Measurements from ENCODE around the gene ZFP90.
A peak's percentile ranks its signal among the peaks of the same experiment; 100 is the strongest.
"Not testable (repeated sequence)": the region's sequence is repeated elsewhere in the genome, so short reads cannot be mapped to it uniquely, and the experiment has no call there.

The ZFP90 gene

DNA sequence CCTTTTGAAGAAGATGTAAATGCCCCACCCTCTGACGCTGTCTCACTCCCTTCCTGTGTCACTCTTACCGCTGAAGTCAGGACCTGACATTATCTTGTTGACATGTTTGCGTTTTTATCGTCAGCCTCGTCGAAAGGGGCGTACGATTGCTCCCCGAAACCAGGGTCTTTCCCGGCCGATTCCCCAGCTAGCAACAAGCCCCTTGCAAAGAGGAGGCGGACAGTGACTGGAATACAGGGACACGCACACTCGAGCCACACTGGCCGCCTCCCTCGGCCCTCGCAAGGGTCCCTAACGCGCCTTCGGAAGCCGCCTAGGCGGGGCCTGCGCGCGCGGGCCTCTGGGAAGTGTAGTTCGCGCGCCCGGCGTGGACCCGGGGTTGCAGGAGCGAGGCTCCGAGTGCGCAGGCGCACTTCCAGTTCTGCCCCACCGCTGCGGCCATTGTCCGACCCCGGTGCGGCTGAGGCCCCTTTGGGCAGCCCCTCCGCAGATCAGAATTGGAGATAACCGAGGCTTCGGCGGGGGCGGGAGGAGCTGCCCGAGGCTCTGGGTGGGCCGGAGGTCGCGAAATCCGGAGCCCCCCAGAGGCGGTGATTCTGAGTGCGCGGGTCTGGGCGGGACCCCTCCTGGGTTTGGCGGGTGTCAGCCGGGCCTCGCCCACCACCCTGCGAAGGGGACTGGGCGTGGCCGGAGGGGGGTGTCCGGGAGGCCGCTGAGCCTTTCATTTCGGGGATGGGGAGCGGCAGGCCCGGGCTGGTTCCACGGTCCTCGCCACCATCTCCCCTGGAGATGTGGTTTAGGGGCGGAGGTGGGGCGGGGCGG is at the start of gene ZFP90:
ZFP90 (plus strand) TSS at position 412 of the 822 bp plus-strand sequence. CDS start 502 bp downstream, outside the sequence.
- DNase-seq, result peak; percentile 85

DNA sequence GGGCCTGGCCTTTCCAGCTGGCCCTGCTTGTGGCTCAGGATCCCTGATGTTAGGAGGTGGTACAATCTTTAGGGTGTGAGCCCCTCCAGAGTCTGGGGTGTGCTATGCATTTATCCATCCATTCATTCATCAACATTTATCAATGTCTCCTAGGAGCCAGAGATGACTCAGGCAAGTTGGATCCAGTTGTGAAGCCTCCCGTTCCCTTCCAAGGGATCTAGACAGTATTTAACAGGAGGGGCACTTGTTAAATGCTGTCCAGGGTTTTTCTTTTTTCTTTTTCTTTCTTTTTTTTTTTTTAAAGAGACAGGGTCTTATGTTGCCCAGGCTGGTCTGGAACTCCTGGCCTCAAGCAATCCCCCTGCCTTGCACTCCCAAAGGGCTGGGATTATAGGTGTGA is 48.7 kb upstream of the ZFP90 start:
- DNase-seq, result no peak

DNA sequence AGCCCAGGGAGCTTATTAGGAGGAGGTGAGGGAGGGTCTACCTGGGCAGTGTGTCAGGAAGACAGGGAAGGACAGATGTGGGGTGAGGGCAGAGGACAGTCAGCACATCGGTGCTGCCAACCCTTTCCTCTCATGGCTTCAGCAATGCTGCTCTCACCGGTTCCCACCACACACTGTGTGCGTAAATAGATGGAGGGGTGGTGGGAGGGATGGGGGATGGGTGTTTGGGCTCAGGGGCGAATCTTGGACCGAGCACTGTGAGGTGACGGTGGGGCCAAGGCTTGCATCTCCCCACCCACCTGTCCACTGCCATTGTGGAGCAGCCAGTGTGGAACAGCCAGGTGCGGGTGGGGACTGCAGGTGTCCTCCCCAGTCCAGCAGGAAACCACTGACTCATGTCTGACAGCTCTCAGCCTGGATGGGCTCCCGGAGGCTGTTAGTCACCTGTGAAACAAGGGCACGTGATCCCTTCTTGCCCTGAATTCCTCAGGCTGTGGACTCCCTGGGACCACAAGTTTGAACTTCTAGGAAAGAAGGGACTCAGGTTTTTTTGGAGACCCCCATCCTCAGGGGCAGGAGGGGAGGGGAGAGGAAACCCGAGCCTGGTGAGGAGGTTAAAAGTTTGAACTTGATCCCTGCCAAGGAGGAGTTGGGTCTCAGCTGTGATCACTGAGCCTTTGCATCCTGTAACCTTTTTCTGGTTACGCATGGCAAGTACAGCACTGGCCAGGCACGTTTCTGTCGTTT is 48.1 kb upstream of the ZFP90 start:
- DNase-seq, result no peak

DNA sequence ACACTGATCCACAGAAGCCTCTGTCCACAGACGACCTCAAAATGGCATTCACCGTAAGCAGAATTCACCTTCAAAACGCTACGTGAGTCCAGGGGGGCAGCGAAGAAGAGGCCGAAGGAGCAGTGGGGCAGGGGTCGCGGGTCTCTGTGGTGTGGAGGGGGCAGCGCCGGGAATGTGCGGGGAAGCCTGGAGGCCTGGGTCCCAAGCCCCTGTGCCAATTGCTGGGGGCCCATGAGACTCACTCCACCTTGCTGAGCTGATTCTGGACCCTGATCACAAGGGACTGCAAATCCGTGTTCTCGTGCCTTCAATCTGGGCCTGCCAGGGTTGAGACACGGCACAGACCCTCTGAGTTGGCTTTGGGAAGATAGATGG is 47.5 kb upstream of the ZFP90 start:
- no peak for DNase-seq

DNA sequence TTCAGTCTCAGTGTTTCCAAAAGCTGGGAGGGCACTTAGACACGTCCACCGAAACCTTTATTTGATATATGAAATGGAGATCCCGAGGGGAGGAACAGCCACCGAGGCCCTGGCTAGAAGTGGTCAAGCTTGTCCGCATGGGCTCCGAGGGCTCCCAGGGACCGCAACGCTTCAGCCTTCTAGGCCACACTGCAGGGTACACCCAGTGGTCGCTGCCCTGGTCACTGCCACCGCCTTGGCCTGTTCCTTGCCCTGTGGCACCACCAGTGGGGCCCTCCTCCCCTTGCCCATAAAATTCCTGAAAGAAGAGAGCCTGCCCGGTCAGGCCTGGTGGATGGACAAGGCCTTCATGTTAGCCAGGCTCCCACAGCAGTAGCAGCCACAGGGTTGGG is 46.9 kb upstream of the ZFP90 start:
- no peak for DNase-seq

DNA sequence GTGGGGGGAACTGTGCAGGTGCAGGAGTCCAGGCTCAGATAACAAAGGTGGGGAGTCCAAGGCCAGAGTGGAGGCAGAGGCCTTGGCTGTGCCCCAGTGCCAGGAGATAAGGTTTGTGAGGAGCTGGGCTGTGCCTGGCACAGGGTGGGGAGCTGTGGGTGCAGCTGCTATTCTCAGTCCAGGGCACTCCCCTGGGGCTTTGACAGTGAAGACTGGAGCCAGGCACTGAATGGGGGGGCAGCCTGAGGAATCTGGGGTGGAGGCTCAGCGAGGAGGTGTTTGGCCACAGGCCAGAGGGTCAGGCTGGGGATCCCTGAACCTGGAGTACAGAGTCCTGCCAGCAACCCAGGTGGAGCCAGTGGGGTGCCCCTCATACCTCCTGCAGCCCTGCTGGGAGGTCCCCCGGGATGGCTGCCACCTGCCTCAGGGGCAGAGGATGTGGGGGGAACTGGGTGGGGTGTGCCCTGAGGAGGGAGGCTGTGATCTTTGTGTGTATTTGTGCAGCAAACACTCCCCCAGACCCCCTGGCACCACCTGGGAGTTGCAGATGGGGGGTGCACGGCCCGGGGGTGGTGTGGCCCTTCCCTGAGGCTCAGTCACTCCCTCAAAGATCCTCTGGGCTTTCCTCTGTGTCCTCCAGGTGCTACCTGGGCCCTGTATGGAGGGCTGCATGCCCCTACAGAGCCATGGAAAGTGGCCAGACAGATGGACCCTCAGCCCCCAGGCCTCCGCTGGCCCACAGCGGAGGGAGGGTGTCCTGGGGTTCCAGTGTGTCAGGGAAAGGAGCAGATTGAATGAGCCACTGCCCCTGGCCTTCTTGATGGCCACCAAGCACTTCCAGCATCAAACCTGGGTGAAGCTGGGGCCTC is 46.3 kb upstream of the ZFP90 start:
- DNase-seq, result no peak

DNA sequence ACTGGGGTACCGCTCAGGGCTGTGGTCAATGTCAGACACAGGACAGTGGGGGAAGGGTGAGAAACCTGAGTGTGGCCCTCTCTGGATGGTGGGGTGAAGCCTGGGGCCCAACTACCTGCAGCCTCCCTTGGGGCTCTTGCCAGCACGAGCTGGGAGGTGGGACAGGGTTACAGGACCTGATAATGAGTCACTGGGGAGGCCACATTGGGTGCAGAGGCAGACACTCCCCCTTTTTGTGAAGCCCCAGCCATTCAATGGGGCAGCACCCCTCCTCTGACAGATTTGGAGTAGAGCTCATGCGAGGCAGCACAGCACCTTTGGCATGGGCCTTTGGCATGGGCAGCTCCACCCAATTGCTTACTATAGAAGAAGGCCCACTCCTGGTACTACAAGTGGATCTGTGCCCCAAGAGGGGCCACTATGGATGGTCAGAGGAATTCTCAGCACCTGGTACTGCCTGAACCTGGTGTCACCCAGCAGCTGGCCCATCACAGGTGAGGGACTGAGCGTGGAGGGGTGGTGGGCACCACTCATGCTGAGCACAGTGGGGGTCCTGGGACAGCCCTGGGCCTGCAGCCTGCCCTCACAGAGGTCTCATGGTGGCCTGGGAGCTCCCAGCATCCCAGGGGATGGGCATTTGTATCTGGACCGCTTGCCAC is 45.5 kb upstream of the ZFP90 start:
- no peak for DNase-seq

DNA sequence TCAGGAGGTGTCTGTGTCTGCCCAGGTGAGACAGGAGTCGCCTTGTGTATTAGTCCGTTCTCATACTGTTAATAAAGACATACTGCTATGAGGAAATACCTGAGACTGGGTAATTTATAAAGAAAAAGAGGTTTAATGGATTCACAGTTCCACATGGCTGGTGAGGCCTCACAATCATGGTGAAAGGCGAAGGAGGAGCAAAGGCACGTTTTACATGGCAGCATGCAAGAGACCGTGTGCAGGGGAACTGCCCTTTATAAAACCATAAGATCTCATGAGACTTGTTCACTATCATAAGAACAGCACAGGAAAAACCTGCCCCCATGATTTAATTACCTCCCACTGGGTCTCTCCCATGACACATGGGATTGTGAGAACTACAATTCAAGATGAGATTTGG is 44.8 kb upstream of the ZFP90 start:
- not testable (repeated sequence) for DNase-seq

DNA sequence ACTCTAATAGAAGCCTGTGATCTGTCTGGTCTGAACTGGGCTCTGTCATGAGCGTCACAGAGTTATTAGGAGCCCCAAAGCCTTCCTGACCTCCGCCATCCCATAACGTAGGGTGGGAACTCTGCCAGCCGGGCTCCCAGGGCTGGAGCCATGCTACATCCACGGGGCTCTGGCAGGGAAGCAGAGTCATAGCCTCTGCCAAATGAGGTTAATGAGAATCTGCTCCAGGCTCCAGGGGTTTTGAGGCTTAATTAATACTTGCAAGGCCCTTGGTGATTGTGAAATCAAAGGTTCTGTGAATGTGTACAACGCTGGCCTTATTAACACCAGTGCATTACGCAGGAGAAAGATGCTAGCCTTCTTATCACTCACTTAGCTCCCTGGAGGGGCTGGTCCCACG is 42.4 kb upstream of the ZFP90 start:
- no peak for DNase-seq

DNA sequence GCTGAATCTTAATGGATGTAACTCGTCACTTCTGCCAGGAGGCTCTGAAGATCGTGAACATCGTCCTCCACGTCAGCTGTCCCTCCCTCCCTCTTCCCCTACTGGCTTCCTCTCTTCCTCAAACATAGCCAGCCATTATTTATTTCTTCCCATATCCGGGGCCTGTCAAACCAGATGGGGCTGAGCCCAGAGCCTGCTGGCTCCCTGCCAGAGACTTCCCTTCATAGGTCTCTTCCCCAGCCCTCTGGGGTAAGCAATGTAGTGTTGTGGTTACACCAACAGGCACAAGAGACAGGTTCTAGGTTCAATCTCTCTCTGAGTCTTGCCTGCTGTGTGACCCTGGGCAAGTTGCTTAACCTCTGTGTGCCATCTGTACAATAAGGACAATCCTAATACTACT is 40.1 kb upstream of the ZFP90 start:
- DNase-seq, result no peak

DNA sequence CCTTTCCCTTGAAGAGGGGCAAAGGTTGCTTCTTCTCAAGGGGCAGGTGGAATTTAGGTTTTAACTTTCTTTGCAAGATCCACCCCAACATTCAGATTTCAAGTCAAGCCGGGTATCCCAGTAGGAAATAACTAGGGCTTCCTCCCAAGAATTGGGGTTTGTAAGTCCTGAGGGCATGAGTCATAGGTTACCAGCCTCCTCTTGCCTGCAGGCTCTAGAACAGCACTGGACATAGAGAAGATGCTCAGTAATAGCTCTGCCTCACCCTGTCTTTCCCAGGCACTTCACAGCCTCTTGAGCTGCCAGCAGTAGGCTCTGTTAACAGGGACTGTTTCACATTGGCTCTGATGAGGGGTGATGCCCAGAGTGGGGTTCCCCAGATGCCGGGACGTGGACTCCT is 35.8 kb upstream of the ZFP90 start:
- no peak for DNase-seq

DNA sequence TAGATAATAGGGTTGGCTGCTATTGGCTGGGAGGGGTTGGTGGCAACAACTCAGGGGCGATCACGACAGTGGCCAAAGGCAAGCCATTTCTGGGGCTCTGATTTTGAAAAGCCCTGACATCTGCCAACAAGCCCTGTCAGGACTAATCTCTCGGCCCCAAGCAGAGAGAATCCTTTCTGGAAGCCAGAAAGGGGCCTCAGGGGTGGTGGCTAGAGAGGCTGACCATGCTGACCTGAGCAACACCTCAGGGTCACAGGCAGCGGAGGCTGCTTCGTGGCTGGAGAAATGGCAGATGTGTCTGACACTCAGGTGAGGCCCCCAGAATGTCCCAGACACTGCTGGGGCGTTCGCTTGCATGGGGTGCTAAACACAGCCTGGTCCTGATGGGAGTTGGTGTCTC is 35.0 kb upstream of the ZFP90 start:
- DNase-seq, result no peak

DNA sequence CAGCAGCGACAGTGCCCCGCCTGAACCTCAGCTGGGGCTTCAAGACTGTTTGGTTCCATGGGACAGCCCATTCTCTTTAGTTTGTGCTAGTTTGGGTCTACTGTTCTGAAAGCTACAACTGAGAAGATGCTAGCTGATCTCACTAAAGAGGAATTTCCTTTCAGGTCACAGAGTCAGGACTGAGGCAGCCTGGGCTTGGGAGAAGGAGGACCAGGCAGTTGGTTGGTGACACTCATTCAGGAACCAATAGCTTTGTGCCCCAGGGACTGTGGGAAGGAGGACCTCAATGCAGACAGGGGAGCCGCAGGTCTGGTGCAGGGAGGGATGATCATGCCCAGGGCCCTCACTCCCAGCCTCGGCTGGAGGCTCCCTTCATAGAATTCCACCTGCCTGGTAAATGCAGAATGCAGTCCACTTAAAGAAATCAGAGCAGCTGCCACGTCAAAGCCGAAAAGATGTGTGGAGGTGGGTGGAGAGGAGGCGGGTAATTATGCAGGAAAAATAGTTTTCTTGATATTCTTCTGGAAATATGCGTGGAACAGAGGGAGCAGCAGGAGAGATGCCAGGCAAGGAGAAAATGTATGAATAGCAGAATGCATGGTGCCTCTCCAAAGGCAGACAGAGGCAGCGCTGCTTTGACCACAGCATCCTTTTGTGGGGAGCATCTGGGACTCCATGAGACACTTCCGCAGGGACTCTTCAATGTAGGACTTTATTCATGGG is 32.6 kb upstream of the ZFP90 start:
- DNase-seq, result no peak

DNA sequence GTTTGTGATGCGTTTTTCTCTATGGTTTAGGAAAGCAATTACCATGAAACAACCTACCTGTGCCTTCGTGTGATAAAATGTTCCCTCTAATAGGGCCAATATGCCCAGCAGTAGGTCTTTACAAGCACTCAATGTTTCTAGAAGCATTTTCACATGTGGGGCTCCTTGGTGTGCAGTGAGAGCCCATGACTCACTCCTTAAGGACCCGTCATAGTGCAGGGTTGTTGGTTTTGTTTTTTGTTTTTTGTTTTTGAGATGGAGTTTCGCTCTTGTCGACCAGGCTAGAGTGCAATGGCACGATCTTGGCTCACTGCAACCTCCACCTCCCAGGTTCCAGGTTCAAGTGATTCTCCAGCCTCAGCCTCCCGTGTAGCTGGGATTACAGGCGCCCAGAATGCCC is 31.1 kb upstream of the ZFP90 start:
- DNase-seq, result no peak

DNA sequence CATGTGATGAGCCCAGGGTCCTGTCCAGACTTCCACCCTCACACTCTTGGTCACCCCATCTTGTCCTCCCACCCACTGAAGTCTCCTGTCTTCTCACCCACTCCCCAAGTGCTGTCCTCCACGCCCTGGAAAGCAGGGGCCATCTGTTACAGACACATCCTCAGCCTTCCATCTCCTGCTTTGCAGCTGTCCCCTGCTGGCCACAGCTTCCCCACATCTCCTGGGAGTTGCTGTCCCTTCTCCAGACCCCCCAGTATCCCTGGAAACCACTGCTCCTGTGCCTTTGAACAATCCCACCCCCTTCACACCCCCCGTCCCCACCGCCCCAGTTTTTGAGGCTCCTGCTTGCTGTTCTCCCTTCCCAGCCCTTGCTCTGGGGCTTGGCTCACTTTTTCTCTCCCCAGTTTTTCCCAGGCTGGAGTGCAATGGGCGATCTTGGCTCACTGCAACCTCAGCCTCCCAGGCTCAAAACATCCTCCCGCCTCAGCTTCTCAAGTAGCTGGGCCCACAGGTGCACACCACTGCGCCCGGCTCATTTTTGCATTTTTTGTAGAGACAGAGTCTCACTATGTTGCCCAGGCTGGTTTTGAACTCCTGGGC is 30.4 kb upstream of the ZFP90 start:
- DNase-seq, result no peak

DNA sequence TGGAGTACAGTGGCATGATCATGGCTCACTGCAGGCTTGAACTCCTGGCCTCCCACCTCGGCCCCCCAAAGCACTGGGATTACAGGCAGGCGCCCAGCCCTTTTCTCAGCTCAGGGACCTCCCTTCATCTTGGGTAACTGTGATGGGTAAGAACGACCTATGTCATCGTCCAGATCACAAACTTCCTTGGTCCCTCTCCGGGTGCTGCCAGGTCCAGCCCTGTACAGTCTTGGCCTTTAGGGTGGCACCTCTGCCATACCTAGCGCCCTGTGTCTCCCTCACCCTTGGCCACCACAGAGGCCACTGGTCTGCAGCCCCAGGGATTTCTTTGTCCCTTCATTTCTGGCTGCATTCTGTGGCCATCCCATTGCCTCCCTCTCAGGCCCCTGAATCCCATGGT is 29.7 kb upstream of the ZFP90 start:
- DNase-seq, result no peak

DNA sequence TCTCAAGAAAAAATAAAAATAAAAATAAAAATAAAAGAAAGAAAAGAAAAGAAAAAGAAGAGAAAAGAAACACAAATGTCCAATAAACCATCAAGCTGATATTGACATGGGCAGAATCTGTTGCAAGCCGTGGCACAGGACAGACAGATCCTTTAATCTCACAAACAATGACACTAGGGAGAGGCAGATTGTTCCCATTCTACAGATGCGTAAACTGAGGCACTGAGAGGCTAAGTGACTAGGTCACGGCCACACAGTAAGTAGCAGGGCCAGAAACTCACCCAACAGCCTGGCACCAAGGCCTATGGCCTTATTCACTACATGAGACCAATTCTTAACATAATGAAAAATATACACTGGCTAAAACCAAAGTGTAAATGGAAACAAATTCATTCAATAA is 28.3 kb upstream of the ZFP90 start:
- DNase-seq, result no peak

DNA sequence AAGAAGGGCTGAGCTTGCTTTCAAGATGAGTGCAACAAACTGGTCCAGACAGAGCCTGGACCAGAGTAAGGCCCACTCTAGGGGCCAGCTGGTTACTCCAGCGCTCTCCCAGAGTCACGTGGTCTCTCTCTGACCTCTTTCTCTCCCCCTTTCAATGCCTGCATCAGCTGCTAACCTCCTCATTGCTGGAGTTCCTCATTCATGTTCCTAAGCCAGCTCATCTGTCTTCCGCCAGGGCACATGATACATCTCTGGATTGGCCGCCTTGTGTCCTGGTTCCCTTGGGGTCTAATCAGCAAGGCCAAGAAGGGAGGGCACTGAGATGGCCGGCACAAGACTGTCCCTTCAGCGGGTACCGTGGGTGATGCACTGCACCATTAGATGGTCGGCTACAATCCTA is 26.9 kb upstream of the ZFP90 start:
- no peak for DNase-seq

DNA sequence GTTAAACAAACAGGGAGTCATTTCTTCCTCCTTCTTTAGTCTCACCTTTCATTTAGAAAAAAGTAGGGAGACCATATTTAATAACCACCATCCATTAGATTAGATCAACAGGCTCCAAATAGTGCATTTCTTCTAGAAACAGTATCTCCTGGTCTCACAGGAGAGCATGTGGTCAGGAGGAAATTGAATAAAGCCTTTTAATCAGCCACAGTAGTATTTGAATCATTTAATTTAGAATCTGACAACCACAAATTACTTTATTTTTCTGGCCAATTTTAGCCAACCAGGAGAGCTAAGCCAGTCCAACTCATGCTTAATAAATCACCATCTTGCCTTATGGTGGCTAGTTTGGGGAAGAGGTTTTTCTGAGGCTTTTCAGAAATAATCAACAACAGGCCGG is 26.3 kb upstream of the ZFP90 start:
- DNase-seq, result no peak

DNA sequence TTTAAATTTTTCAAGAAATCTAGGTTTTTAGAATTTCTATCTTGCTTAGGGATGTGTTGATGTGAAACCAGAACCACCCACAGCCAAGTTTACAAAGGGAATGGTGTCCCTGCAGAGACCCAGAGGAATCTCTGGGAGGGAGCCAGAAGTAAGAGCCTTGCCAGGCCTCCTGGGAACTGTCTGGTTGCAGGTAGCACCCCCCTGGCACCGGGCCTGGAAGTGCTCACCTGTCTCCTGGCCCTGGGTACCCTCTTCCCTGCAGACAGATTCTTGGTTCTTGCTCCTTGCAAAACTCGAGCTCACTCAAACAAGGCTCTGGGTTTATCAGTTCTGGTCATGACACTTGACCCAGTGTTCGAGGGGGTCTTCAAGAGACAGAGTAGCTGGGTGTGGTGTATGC is 24.6 kb upstream of the ZFP90 start:
- no peak for DNase-seq

DNA sequence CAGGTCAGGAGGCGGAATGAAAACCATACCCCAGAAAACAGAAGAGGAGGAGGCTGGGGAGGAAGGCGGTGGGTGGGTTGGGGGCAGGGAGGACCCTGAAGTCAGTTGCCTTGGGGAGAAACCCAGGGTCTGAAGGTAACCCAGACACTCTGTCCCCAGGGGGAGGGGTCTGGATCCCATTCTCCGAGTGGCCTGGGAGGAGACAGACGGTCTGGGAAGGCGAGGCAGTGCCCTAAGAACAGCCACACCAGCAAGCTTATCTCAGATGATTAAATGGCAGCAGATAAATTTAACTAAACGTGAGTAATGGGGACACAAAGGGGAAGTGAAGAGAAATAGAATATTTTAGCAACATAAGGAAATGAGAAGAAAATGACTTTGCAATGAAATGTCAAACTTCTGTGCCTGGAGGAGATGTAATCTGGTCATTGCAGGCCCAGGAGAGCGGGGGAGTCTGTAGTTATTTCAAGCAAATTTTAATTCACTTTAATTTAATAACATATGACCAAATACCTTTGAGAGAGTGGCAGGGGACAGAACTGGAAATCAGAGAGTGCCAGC is 21.4 kb upstream of the ZFP90 start:
- DNase-seq, result no peak

All from CD4-positive, alpha-beta T cell treated with Interleukin-21 for 1 hour (primary cell).